ENCODE measurements around the gene GPR84. TPM values are rescaled to one million over a fixed set of nuclear protein-coding genes. Genes with fewer than 3 reads are reported as not detected.
A peak's percentile ranks its signal among the peaks of the same experiment; 100 is the strongest.

GPR84 gene
- total and polyA plus RNA-seq, 2 of the 13 experiments (the other 11 are each of a cell fraction or from before 2014, with no cell fraction given) = not detected

- Histone ChIP-seq H3K9ac (ENCODE audit: insufficient read depth, low read depth, low read length) (peak overlapping the region; percentile 17; the same call in 1 of the 2 replicates), H3K79me2 (ENCODE audit: insufficient read depth, low read length) (no peaks in the 10 kb centered on the region), H3K4me1 (ENCODE audit: insufficient read depth, low read length) (peaks cover 19% of the 10 kb centered on the region)
- TF ChIP-seq BRF2 (CRISPR knock-in tag; IDR thresholded peaks at IDR 0.05) (no peak), ZNF775 (CRISPR knock-in tag; IDR thresholded peaks at IDR 0.05; ENCODE audit: borderline replicate concordance) (no peak), ZSCAN5A (CRISPR knock-in tag; IDR thresholded peaks at IDR 0.05; ENCODE audit: borderline replicate concordance) (no peak), ZHX1 (CRISPR knock-in tag; IDR thresholded peaks at IDR 0.05; ENCODE audit: low read depth) (no peak), EZH2 (conservative IDR thresholded peaks at IDR 0.05; ENCODE audit: low read depth, low read length) (no peak), MXI1 (IDR thresholded peaks at IDR 0.05; ENCODE audit: borderline replicate concordance, low read depth, low read length) (no peak), HNRNPK (IDR thresholded peaks at IDR 0.05; ENCODE audit: low read depth, low read length, poor library complexity, severe bottlenecking) (peak; percentile 9), MYNN (CRISPR knock-in tag; IDR thresholded peaks at IDR 0.05; ENCODE audit: low read depth) (no peak), RNF219 (CRISPR knock-in tag; IDR thresholded peaks at IDR 0.05) (no peak), ARNTL (CRISPR knock-in tag; IDR thresholded peaks at IDR 0.05) (no peak), SUZ12 (IDR thresholded peaks at IDR 0.05; ENCODE audit: low read depth, low read length) (no peak), FLYWCH1 (CRISPR knock-in tag; IDR thresholded peaks at IDR 0.05) (no peak), CREB3 (CRISPR knock-in tag; IDR thresholded peaks at IDR 0.05) (no peak), SNAPC2 (CRISPR knock-in tag; IDR thresholded peaks at IDR 0.05) (no peak), ZNF143 (CRISPR knock-in tag; IDR thresholded peaks at IDR 0.05) (no peak)
These were observed 14.6 kb upstream of the GPR84 start for GRCh38 chr12:54378796-54379397.

More at GRCh38 chr12:54378796-54379397, 14.6 kb upstream of the GPR84 start:
- Histone ChIP-seq H3K9me3 (ENCODE audit: low read length) (no peaks in the 10 kb centered on the region), H3K27ac (ENCODE audit: extremely low read length, insufficient read depth, low read length) (no peak overlapping the region), H3K36me3 (replicated peaks in 1 of 2; ENCODE audit: control insufficient read depth in 1 of 2, insufficient read depth in 2 of 2, low read length in 2 of 2) (no peaks in the 10 kb centered on the region), H3K27me3 (ENCODE audit: control insufficient read depth in 1 of 2, insufficient read depth in 2 of 2, low read length in 2 of 2) (peaks cover 0 to 16% of the 10 kb centered on the region in 2 experiments; a peak in 2 of 5 replicates), H3K4me2 (ENCODE audit: low read depth, low read length) (peak overlapping the region; percentile 100), H3K4me3 (replicated peaks in 1 of 3; ENCODE audit: insufficient read depth in 1 of 3, low read depth in 2 of 3, low read length in 3 of 3) (peak overlapping the region; percentile 44 to 71 (median 55)), H4K20me1 (ENCODE audit: insufficient read depth, low read length) (no peaks in the 10 kb centered on the region), H2AFZ (ENCODE audit: low read length) (no peak overlapping the region)
- no peak for FAIRE-seq
- ChIA-PET POLR2A (interaction anchor here (0.7 to 1.4 kb wide), 3 partner anchors 9 to 99 kb away, joined by 4 to 7 read pairs (median 5); partner anchors contain the start of genes CBX5 and HNRNPA1), CTCF (ENCODE audit: low intra/inter-chr PET ratio, low total read pairs) (interaction anchor here (0.8 to 2.4 kb wide), 7 partner anchors 9 to 164 kb away, joined by 3 to 27 read pairs (median 6); no protein-coding TSS in a partner anchor)
- no TSS peak for BruUV-seq (replicated peaks)
- ATAC-seq = peak; percentile 92
- intact Hi-C loops (cut with micrococcal nuclease; ENCODE audit: unreplicated experiment) = no loop called here
- in situ Hi-C loops (cut with HindIII; ENCODE audit: extremely low pct_ligation_motif_present, low pct_unique_long_range_greater_than_20kb) = loop anchor here (10.0 kb wide), 1 partner anchor 384 kb away; no protein-coding TSS in a partner anchor
- WGBS (ENCODE audit: low lambda C conversion rate) = 3% methylated on average over 23 of the region's 49 CpGs
- peak; percentile 29 for DNase-seq (ENCODE audit: low spot score)
